Measurements from ENCODE around the gene ZMYND10.

ZMYND10 gene

GRCh38 chr3:50369012-50369670 lies 23.6 kb upstream of the ZMYND10 start:
- DNase-seq = no peak

DNA sequence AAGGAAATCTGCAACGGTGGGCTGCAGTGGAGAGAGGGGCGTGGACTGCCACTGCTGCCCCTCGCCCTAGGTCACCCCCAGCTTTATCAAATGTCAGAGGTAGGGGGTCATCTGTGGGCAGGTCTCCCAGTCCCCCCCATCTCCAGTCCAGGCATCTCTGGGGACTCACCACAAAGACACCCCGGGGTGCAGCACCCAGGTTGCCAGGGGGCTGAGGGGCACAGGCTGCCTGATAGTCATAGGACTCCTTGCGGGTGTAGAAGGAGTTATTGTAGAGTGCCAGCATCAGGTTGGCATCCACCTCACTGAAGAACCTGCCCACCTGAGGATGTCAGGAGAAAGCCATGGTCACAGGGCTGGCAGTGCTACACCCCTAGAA lies 20.3 kb upstream of the ZMYND10 start:
- DNase-seq = no peak

DNA sequence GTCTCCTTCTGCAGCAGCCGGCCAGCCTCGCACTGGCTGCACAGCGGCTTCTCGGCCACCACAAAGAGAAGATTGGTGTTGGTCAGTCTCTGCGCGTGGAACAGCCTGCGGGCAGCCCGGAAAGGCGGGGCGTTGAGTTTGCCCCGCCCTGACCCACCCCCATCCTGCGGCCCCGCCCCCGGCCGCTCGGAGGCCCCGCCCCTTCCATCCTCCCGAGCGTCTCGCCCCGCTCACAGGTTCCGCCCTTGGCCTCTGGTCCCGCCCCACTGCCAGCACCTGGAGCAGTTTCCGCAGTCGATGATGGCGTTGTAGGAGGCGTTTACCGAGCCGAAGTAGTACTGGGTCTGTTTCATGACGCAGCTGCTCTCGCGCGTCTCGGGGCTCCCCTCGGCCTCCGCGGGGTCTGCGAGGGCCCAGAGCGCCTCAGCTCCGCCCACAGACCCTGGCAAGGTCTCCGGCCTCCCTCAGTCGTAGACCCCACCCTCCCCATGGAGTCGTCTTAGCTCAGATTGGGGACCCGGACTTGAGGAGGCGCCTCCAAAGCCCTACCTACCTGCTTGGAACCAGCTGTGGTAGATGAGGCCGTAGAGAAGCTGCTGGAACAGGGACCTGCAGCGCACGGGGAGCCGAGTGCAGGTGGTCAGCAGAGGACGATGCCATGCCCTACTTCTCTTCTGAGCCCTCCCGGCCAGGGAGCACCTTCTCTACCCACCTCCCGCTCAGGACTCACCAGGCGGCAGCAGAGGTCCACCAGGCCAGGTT lies 19.7 kb upstream of the ZMYND10 start:
- DNase-seq = no peak

DNA sequence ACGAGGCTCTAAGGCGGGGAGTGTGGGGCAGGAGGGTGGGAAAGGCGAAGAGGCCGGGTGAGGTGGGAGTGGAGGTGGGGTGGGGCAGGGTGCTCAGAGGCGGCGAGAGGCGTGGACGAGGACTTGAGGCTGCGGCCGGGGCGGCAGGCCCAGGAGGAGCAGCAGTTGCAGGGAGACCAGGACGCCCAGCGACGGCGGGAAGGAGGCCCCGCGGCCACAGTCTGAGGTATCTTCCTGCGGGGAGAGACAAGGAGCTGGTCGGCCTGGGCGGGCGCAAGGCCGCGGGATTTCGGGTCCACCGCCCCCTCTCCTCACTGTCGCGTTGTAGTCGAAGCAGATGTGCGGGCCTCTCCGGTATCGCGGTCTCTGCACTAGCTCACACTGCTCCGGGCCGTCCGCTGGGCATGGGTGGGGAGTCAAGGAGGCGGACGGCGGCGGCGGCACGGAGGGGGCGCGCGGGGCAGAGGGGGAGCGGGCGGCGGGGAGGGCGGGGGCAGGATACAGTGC lies 19.1 kb upstream of the ZMYND10 start:
- DNase-seq = no peak

DNA sequence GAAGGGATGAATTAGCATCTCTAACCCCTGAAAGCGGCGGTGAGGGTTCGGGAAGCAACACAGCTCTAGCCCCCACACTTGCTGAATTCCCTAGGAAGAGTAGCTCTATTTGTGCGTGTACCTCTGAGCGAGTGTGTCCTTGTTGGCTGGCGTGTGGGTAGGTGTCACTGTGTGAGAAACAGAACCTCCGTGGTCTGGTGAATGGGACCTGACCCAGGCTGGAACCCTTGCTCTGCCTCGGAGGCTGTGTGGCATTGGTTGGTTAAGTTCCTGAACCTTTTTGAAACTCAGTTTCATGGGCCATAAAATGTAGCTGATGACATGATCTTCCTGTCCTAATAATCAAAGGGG lies 14.2 kb upstream of the ZMYND10 start:
- DNase-seq = no peak

- DNase-seq = peak; percentile 89
These were observed 13.6 kb upstream of the ZMYND10 start, which contains the start of gene TMEM115 for GRCh38 chr3:50358911-50359759. TMEM115 (minus strand) TSS chr3:50359521; CDS start chr3:50359063, 458 bp downstream.

DNA sequence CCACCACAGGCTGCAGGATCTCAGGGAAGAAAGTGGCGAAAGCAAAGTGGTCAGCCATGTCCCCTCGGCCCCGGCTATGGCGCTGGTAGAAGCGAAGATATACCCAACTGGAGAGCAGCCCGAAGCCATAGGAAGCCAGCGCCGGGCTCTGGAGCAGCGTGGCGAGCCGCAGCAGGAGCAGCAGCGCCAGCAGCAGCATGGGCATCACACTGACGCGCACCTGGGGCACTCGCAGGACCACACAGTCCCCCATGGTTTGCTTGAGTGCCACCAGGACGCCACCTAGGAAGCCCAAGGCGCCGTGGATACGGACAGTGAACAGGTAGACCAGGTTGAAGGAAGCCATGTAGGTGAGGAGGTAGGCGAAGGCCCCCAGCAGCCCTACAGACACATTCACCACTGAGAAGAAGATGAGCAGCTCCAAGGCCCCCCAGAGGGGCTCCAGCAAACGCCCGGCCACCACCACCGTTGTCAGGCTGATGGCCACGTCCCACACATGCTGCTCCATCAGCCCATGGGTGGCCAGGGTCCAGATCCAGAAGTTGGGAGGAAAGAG lies 12.9 kb upstream of the ZMYND10 start:
- no peak for DNase-seq

DNA sequence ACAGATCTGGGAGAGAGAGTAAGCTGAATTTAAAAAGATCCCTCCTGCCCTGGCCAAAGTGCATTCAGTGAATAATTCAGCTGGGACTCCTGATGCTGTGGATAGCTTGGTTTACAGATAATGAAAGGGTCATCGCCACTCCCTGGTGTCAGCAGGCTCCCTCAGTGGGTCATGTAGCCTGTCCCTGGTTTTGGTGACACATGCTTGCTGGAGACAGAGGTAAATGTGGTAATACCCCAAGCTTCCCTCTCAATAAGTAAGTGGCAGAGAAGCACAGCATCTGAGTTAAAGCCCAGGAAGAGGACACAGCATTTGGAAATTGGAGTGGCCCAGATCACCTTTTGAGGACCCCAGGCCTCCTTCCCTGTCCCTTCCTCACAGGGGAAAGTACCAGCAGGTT lies 11.9 kb upstream of the ZMYND10 start:
- no peak for DNase-seq

DNA sequence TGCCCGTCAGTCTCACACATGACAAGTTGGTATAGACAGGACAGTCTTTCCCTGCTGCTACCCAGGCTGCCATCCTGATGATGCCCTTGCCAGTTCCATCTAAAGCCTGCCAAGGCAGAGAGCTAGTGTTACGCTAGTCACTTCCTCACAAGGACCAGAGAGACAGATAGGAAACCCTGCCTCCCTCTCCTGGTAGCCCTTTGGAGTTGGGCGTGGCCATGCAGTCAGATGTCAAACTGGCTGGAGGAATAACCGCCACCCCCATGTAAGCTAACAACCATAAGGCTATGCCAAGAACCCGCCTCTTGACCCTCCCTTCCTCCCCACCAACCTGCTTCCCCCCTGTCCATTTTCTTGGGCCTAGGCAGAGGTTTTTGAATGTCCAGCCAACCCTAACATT lies 11.0 kb upstream of the ZMYND10 start:
- no peak for DNase-seq

GRCh38 chr3:50355829-50356552 lies 10.5 kb upstream of the ZMYND10 start:
- DNase-seq = no peak

DNA sequence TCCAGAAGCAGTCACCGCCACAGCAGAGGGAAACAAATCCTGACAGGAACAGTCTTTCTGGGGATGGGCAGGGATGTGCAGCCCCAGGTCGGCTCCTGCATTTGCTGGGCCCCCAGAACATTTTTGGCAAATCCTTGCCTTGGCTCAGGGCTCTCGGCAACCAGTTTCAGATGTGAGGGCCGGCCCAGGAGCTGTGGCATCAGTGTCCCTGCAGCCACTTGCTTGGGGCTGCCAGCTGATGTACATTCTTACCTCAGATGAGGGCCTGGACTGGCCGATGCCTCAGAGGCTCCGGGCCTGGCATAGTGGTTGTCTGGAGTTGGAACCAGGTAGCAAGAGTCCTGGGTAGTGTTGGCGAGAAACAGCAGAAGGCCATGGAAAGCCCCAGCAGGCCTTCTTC lies 9.3 kb upstream of the ZMYND10 start:
- no peak for DNase-seq

GRCh38 chr3:50354186-50354764 lies 8.7 kb upstream of the ZMYND10 start:
- DNase-seq = no peak

DNA sequence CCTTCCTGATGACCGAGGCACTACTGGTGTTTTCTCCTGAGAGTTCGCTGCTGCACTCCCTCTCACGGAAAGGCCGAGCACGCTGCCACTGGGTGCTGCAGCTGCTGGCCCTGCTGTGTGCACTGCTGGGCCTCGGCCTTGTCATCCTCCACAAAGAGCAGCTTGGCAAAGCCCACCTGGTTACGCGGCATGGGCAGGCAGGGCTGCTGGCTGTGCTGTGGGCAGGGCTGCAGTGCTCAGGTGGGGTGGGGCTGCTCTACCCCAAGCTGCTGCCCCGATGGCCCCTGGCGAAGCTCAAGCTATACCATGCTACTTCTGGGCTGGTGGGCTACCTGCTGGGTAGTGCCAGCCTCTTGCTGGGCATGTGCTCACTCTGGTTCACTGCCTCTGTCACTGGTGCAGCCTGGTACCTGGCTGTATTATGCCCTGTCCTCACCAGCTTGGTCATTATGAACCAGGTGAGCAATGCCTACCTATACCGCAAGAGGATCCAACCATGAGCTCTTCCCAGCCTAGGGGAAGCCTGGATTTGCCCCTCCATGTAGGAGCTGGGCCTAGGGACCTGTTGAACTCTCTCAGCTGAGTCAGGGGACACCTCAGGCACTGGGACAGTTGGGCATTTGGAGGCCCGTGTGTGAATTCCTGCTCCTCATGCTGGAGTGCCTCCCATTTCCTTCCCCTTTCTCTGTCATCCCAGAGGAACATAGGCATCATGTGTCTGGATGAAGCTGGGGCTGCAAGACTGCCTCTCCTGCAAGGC lies 7.9 kb upstream of the ZMYND10 start:
- no peak for DNase-seq

GRCh38 chr3:50352781-50353180 lies 7.2 kb upstream of the ZMYND10 start:
- DNase-seq = no peak

DNA sequence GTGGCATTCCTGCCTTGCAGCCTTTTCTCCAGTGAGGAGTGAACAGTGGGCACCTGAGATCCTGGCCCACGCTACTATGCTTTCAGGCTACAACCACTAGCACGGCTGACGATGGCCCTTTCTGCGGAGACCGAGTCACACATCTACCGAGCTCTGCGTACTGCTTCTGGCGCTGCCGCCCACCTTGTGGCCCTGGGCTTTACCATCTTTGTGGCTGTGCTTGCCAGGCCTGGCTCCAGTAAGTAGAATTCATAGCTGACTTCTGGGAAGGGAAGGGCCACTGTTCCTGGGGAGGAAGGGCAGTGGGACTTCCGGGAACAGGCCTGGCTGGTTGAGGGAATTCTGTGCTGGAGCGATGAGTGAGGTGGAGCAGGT lies 5.8 kb upstream of the ZMYND10 start:
- DNase-seq = no peak

- peak; percentile 57 for DNase-seq
These were observed 5.2 kb upstream of the ZMYND10 start, which contains the start of the genes CYB561D2 and NPRL2 for GRCh38 chr3:50350527-50351322. CYB561D2 (plus strand) TSS chr3:50350862; CDS start chr3:50351434, 572 bp downstream. NPRL2 (minus strand) TSS chr3:50350775; CDS start chr3:50350652, 123 bp downstream.

- no peak for DNase-seq
These were observed 4.6 kb upstream of the ZMYND10 start for GRCh38 chr3:50350213-50350526.

DNA sequence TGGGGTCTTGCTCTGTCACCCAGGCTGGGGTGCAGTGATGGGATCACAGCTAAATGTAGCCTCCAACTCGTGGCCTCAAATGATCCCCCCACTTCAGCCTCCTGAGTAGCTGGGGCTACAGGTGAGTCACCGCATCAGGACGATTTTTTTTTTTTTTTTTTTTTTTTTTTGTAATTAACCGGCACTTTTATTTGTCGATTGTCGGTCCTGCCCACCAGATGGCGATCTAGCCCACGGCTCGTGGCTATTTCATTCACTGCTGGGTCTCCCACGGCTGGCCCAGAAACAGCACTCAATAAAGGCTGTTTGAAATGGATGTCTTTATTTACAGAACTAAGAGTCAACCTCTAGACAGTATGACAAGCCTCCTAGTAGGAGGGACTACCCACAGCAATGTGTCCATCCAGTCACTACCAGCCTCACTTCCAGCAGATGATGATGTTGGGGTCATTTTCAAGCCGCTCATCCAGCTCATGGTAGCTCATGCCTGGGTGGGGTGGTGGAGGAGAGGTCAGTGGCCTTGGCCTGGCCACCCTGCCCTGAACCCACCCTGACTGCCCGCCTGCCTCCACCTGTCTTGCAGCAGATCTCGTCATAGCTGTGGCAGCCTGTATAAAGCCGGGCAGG lies 1.8 kb upstream of the ZMYND10 start:
- DNase-seq = no peak

DNA sequence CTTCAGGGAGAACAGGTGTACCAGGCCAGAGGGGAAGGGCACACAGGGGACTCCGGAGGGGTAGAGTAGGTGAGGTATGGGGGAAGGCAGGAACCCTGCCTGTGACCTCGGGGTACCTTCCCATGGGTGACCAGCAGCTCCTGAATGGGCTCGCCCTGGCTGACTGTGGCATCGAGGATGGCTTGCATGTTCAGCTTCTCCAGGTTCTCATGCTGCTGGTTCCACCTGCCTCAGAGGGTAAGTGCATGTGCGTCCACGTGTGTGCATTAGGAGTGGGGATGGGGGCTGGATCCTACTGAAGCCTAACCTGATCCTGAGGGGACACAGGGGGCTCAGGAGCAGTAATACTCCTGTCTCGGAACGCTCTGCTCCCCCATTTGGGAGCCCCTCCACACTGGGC lies 524 bp downstream of the ZMYND10 start:
- no peak for DNase-seq

All from NCI-H1417 treated with DMSO at 0.1 percent for 48 hours (cell line).